Activated T-helper 9 cell treated with anti-CD3 and anti-CD28 coated beads, Interleukin-2, amount 50 U/mL, for 16 hours (primary cell): Measurements from ENCODE around the gene CAMK2G.
A peak's percentile ranks its signal among the peaks of the same experiment; 100 is the strongest.

Experiments
- DNase-seq: peaks from one replicate; pipeline ENCODE4 v3.0.0-alpha.2; 2020; ENCODE audit warnings: low read depth

Gene CAMK2G

DNA sequence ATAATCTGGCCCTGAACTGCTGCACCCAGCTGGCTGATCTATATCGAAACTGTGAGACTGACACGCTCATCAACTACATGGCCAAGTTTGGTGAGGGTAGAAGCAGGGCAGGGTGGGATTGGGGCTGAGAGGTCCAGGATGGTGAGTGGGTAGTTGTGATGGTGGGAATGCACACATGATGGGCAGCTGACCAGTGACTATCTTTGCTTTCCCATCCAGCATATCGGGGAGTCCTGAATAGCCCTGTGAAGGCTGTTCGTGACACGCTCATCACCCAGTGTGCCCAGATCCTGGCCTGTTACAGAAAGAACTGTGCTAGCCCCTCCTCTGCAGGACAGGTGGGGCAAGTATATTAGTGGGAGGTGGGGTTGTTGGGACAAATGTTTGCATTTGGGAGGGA lies 105.0 kb downstream of the CAMK2G start:
- DNase-seq: no peak

DNA sequence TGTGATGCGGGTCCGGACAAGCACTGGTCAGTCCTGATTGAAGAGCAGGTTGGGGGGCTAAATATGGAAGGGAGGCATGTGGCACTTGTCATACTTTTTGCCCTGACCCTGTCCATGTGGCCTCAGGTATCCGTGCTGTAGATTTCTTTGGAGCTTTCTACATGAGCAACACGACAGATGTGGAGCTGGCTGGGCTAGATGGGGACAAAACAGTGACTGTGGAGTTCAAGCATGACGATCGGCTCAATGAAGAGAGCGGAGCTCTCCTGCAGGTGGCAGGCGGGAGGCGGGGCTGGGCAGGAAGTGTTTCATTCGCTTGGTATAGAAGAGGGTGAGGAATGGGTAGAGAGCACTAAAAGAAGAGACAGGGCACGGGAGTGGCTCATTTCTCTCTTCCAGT lies 105.5 kb downstream of the CAMK2G start:
- peak; percentile 48 for DNase-seq

DNA sequence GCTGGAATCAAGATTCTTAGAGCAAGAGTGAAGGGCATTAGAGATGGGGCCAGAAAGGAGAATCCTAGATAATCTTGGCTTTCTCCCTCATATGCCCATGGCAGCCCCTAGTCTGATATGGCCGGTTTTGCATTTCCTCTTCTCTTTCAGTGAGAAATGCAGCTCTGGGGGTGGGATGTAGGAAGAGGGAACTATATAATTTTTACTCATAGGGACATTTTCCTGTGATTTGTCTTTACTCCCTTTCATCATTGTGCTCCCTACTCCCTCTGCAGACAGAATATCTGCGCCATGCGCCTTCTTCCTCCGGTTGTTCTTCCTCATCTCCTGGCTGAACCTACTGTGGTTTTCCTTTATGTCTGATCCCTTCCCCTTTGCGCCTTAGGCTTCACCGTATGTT lies 109.3 kb downstream of the CAMK2G start:
- no peak for DNase-seq

DNA sequence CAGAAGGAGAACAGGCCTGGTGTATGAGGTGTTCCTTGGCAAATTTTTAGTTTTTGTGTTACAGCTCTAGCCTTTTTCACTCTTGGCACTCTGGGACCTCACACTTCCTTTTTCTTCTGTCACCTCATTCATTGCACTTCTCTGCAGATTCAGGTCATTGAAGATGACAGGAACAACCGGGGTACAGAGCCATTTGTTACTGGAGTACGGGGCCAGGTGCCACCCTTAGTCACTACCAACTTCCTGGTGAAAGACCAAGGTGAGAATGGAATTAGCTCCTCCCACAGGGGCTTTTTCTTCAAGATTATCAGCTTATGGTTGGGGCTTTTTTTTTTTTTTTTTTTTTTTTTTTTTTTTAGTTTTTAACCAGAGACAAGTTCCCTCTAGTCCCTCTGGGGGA lies 111.0 kb downstream of the CAMK2G start:
- DNase-seq: no peak

DNA sequence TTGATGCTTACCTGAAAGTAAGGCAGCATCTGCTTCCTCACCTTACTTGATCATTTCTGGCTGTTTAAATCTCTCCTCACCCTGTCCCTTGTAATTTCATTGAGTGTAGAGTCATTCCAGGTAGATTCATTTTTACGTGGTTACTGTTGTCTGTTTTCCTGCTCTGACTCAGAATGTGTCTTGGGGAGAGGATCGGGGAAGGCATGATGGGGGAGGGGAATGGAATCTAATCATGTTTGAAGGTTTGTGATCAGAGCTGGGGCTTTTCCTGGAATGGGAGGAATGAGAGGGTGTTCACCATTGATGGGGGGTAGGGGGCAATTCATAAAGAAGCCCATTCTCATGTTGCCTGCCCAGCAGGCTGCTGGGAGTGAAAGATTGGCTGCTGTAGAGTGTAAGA lies 111.4 kb downstream of the CAMK2G start:
- no peak for DNase-seq
